ENCODE data around the gene SMARCB1. TPM values are rescaled to one million over a fixed set of nuclear protein-coding genes. Genes with fewer than 3 reads are reported as not detected.

The SMARCB1 gene
- total RNA-seq, 1 donor from 2014 or later, result 52.0 TPM

- H3K27me3 ChIP-seq (ENCODE audit: low read depth), result no peaks in the 10 kb centered on the region
- peak overlapping the region; percentile 1 for H3K27ac ChIP-seq (replicated peaks)
- H3K9me3 ChIP-seq (replicated peaks), result no peaks in the 10 kb centered on the region
- no peak overlapping the region for H3K4me3 ChIP-seq
- TF ChIP-seq CTCF (IDR thresholded peaks at IDR 0.05; ENCODE audit: borderline replicate concordance), result no peak
- H3K36me3 ChIP-seq, result peaks cover 42% of the 10 kb centered on the region
- intact Hi-C loops (cut with micrococcal nuclease), result no loop called here
- peaks cover 62% of the 10 kb centered on the region for H3K4me1 ChIP-seq
- DNase-seq, result peak; percentile 69
Observed at GRCh38 chr22:23790819-23791737, 4.3 kb downstream of the SMARCB1 start.

- peaks cover 53% of the 10 kb centered on the region for H3K4me1 ChIP-seq
- H3K27me3 ChIP-seq (ENCODE audit: low read depth), result no peaks in the 10 kb centered on the region
Observed at GRCh38 chr22:23791738-23792645, 5.2 kb downstream of the SMARCB1 start.

GRCh38 chr22:23793326-23793725 lies 6.6 kb downstream of the SMARCB1 start:
- peaks cover 57% of the 10 kb centered on the region for H3K36me3 ChIP-seq

More at GRCh38 chr22:23791738-23792645, 5.2 kb downstream of the SMARCB1 start:
- no peak for TF ChIP-seq CTCF (IDR thresholded peaks at IDR 0.05; ENCODE audit: borderline replicate concordance)
- peaks cover 49% of the 10 kb centered on the region for H3K36me3 ChIP-seq
- H3K27ac ChIP-seq (replicated peaks), result no peak overlapping the region
- no peaks in the 10 kb centered on the region for H3K9me3 ChIP-seq (replicated peaks)
- H3K4me3 ChIP-seq, result no peak overlapping the region
- DNase-seq, result no peak
- intact Hi-C loops (cut with micrococcal nuclease), result no loop called here

GRCh38 chr22:23796461-23796860 lies 9.7 kb downstream of the SMARCB1 start:
- intact Hi-C loops (cut with micrococcal nuclease), result no loop called here
- no peak overlapping the region for H3K27ac ChIP-seq (replicated peaks)
- H3K36me3 ChIP-seq, result peaks cover 86% of the 10 kb centered on the region
- H3K9me3 ChIP-seq (replicated peaks), result no peaks in the 10 kb centered on the region
- no peak overlapping the region for H3K4me3 ChIP-seq
- peaks cover 9% of the 10 kb centered on the region for H3K4me1 ChIP-seq
- no peak for TF ChIP-seq CTCF (IDR thresholded peaks at IDR 0.05; ENCODE audit: borderline replicate concordance)
- H3K27me3 ChIP-seq (ENCODE audit: low read depth), result no peaks in the 10 kb centered on the region
- no peak for DNase-seq

More at GRCh38 chr22:23793326-23793725, 6.6 kb downstream of the SMARCB1 start:
- Histone ChIP-seq H3K9me3 (replicated peaks) (no peaks in the 10 kb centered on the region), H3K4me3 (no peak overlapping the region), H3K4me1 (peaks cover 41% of the 10 kb centered on the region), H3K27ac (replicated peaks) (no peak overlapping the region), H3K27me3 (ENCODE audit: low read depth) (no peaks in the 10 kb centered on the region)
- intact Hi-C loops (cut with micrococcal nuclease), result no loop called here
- no peak for DNase-seq
- TF ChIP-seq CTCF (IDR thresholded peaks at IDR 0.05; ENCODE audit: borderline replicate concordance), result no peak

Data from left ventricle myocardium inferior (tissue), 1 donor.